A673 (cell line): ENCODE results near the gene RRP8.

Experiments used
- CTCF ChIP-seq: fragments of 300-800, 200-600 bp; sonication (generic); conservative IDR thresholded peaks from 2 replicates; pipeline ENCODE4 v1.5.1; 2017; ENCODE audit warnings: low read depth, mild to moderate bottlenecking, antibody characterized with exemption, low read length, moderate library complexity, mixed read lengths
- EZH2 ChIP-seq: fragments of 200-600 bp; sonication (generic); IDR thresholded peaks from 2 replicates; pipeline ENCODE4 v1.6.1; 2017; ENCODE audit warnings: borderline replicate concordance, low read depth, mild to moderate bottlenecking, mixed read lengths, antibody characterized with exemption, low read length; ENCODE audit not compliant: poor library complexity, severe bottlenecking

- TF ChIP-seq CTCF, result no peak
- no peak for TF ChIP-seq EZH2
These were observed 22.5 kb upstream of the RRP8 start for GRCh38 chr11:6625832-6626420.
